Erythroblast (primary cell): ENCODE measurements around the gene CACNA2D1.
A peak's percentile ranks its signal among the peaks of the same experiment; 100 is the strongest.
"Not testable (repeated sequence)": the region's sequence is repeated elsewhere in the genome, so short reads cannot be mapped to it uniquely, and the experiment has no call there.

Source experiments
- DNase-seq, 2 experiments: peaks; one replicate each; lab custom pipeline; 2025; lab: John Stamatoyannopoulos, UW
- GATA1 ChIP-seq: IDR thresholded peaks from 2 replicates; pipeline ENCODE4 v1.6.1; 2011; ENCODE audit warnings: low read depth, mild to moderate bottlenecking, control low read depth, low read length, moderate library complexity
- POLR2A ChIP-seq: IDR thresholded peaks from 2 replicates; pipeline ENCODE4 v1.6.1; 2011; ENCODE audit warnings: mild to moderate bottlenecking, low read length

The CACNA2D1 gene

GRCh38 chr7:82444220-82444909 is 788 bp upstream of the CACNA2D1 start:
- no peak for DNase-seq
- no peak for TF ChIP-seq POLR2A
- no peak for TF ChIP-seq GATA1

- no peak for DNase-seq
- TF ChIP-seq GATA1 (no peak), POLR2A (no peak)
These were observed 486 bp downstream of the CACNA2D1 start for GRCh38 chr7:82443036-82443546.

DNA sequence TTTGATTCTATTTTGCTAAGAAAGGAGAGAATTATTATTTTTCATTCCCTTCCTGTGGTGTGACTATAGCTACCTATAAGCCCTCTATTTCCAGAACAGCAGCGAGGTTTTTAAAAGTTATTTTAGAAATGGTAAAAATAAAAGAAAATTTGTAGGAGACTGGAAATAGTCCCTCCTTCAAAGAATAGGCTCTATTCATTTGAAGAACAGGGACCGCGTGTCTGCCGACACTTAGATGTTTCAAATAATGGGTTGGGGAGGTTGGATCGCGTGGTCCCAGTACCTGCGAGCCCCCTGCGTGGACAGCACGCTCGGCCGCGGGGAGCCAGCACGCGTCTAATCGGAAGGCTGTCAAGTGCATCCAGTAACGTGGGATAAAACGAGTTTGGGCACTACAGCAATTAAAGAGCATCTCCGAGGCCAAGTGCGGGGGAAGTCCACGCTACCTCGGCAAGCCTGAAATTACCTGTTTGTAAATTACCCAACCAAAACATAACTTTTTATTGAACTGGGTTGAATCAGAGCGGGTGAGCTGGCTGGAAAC is 1.0 kb downstream of the CACNA2D1 start:
- no peak for DNase-seq
- TF ChIP-seq POLR2A, result no peak
- TF ChIP-seq GATA1, result no peak

DNA sequence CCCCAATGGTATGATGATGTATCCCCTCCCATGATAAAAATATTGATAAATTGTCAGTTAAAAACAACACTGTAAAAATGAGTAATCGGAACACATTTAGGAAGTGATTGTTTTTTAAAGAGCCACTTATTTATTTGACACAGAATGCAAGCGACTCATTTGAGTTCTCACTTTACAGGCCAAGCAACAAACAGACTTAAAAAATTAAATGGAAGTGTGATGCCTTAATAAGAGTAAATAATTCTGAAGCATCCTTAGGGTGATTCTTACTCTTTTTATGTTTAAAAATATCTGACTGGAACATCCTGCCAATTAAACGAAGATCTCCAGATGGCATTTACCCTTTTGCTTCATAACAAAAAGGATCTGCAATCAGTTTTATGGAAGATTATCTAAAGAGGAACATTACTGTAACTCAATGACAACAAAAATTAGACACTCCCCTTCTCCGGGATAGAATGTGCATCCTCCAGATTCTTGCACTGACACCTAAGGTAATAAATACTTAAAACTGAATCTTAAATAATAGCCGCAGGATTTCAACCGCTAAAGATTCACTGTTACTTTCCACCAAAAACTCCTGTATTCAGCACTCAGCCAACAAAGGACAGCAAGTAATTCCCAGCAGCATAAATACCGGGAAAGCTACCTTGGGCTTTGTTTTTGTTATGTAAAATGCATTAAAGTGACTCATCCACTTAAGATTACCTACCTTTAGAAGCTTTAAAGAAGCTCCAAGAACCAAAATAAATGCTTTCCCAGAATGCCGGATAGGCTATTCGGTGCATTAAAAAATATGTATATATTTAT is 1.7 kb downstream of the CACNA2D1 start:
- no peak for DNase-seq
- no peak for TF ChIP-seq GATA1
- TF ChIP-seq POLR2A, result no peak

- DNase-seq, result no peak
- TF ChIP-seq GATA1 (no peak), POLR2A (no peak)
These were observed 5.1 kb downstream of the CACNA2D1 start for GRCh38 chr7:82438521-82438920.

DNA sequence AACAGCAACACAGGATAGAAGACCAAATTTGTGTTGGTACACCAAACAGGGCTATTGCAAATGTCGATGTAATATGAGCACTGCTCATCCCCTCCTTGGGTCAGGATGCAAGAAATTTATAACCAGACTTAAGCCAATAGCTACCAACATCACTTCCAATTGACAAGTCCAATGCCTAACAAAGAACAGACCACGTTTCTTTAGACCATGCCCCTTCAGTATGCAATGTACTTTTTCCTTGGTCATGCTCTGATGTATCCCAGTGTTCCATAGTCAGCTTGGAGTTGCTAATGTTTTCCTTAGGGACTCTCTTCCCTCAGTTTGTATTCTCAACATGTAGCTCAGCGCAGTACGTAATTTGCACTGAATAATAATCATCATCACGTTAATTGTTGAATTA is 7.8 kb downstream of the CACNA2D1 start:
- no peak for TF ChIP-seq POLR2A
- no peak for TF ChIP-seq GATA1

DNA sequence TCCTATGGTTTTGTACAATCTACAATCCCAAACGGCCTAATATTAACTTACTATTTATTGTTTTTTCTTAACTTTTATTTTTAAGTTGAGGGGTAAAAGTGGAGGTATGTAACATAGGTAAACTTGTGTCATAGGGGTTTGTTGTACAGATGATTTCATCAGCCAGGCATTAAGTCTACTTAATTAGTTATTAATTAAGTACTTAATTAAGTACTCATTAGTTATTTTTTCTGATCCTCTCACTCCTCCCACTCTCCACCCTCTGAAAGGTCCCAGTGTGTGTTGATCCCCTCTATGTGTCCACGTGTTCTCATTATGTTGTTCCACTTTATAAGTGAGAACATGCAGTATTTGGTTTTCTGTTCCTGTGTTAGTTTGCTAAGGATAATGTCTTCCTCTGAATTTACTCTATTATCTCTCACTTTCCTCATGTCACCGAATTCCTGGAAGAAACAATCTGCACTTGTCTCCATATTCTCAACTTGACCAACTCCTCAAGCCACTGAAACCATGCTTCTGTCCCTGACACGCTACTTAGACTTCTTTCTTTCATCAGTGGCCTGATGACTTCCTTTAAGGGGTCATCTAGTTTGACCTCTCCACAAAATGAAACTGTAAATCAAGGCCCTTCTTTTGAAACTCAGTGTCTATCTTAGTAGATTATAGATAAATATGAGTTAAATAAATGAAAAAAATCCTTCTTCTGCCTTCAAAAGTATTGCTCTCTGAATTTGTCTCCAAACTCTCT is 9.1 kb downstream of the CACNA2D1 start:
- no peak for TF ChIP-seq GATA1
- TF ChIP-seq POLR2A, result no peak

More for the DNA sequence above, 7.8 kb downstream of the CACNA2D1 start:
- DNase-seq, result no peak

DNA sequence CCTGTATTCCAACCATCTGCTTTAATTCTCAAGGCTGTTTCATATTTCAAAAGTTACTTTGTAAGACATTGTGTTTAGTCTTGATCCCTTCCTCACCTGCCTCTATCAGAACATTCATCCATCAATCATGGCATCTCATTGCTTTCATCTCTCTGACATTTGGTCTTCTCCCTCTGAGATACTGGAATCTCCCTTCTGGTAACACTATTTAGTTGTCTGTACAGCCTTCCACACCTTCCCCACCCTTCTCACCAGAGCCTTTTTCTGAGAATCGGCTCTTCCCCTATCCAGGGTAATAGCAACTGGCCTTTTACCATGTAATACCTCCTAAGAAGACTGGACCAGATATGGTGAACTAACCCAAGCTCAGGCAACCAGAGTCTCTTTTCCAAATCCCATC is 10.1 kb downstream of the CACNA2D1 start:
- DNase-seq, result no peak
- TF ChIP-seq GATA1, result no peak
- TF ChIP-seq POLR2A, result no peak

More for the DNA sequence above, 9.1 kb downstream of the CACNA2D1 start:
- no peak for DNase-seq

DNA sequence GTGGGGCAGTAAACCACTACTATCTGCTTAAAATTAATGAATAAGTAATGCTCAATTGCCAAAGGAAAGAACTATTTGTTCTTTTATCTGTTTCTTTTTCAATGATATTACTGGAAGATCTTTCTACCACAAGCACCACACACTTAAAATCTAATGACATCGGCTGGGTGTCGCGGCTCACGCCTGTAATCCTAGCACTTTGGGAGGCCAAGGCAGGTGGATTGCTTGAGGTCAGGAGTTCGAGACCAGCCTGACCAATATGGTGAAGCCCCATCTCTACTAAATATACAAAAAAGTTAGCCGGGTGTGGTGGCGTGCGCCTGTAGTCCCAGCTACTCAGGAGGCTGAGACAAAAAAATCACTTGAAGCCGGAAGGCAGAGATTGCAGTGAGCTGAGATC is 10.8 kb downstream of the CACNA2D1 start:
- not testable (repeated sequence) for DNase-seq

DNA sequence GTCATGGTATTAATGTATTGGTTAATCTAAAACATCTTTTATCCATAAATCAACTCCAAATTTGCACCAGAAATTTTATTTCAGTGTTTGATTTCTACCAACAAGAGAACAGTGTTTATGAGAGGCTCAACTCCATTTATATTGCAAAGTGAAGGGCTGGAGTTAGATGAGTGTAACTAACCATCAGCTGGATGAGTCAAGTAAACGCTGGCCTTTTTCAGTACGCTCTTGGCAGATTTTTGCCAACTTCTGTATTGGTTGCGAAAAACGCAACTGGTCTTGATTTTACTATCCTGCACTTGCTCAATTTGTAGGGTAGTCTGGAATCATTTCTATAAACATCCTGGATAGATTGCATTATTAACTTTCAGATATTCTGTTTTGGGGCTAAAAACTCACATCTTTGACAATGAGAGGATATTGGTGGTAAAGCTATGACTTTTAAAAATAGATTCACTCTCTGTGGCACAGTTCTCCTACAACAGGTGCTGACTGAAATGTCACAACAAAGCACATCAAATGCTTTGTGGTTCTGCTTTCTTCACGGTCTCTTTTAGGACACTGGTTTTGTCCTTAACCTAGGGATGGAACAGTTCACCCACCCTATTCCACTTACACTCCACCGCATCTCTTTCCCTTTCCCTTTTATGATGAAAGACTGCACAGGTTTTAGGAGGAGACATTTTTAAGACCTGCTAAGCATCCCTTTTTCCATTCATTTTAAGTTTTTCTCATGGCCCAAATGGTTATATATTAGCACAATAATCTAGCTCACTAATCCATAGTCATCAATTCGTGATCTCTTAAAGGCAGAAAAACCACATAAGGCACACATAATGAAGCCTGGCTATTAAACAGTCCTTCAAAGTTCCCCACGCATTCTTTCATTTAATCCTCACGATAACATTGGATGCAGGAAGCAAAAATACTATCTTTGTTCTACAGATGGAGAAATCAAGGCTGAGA is 12.8 kb downstream of the CACNA2D1 start:
- TF ChIP-seq POLR2A (no peak), GATA1 (no peak)
- no peak for DNase-seq

GRCh38 chr7:82429408-82429807 is 14.2 kb downstream of the CACNA2D1 start:
- DNase-seq, result peak in 1 of 2 experiments; percentile 1
- no peak for TF ChIP-seq POLR2A

- no peak for DNase-seq
- TF ChIP-seq GATA1 (no peak), POLR2A (no peak)
These were observed 15.2 kb downstream of the CACNA2D1 start for GRCh38 chr7:82428186-82428961.
